K562 (cell line): ENCODE data around the gene SPRED2. TPM values are rescaled to one million over a fixed set of nuclear protein-coding genes. Genes with fewer than 3 reads are reported as not detected.

ENCODE experiments used
- ATAC-seq: fragments of 200-7000 bp; cut with Tn5 transposase; 3 replicates; pipeline ENCODE4 v1.9.1; 2020; ENCODE audit warnings: moderate library complexity
- BruUV-seq: library from RNA; stranded (reverse); fragments of 400-500 nt; replicated peaks from 2 replicates; lab custom pipeline; 2021; lab: Mats Ljungman, UMichigan
- CTCF ChIA-PET: fragments of 300-600 bp; formaldehyde crosslinking; extraction: SDS; loops from one replicate; lab custom pipeline; 2021; ENCODE audit warnings: low intra/inter-chr PET ratio; lab: Yijun Ruan, JAX
- POLR2A ChIA-PET: fragments of 300-600, 350-650 bp; sonication (Branson Sonifier 250); formaldehyde crosslinking; extraction: SDS; loops from one replicate; lab custom pipeline; 2021; ENCODE audit warnings: antibody characterized with exemption, inconsistent platforms; lab: Yijun Ruan, JAX
- DNase-seq, 4 experiments: peaks; one replicate each; pipeline versions ENCODE4 v3.0.0 to v3.0.0-alpha.2; 2011 to 2018; ENCODE audit warnings: low spot score in 3 of 4, mixed read lengths in 3 of 4; ENCODE audit errors: extremely low read depth in 1 of 4
- FAIRE-seq: peaks from 2 replicates; lab custom pipeline; 2011; peaks lifted over from hg19 to GRCh38; lab: Jason Lieb, UNC
- H2AFZ ChIP-seq: 2 replicates; pipeline ENCODE4 v1.6.0; 2011; ENCODE audit warnings: low read depth, low read length, control low read depth, inconsistent platforms
- H3K27ac ChIP-seq: fragments of 200-600 bp; 3 replicates; pipeline ENCODE4 v1.8.0; 2011; ENCODE audit warnings: low read depth, mild to moderate bottlenecking, control low read depth, inconsistent platforms, low read length, moderate library complexity, mixed read lengths; ENCODE audit errors: extremely low read depth
- H3K27me3 ChIP-seq, 2 experiments: fragments of 300-600 bp in 1 of 2; 2 replicates in 1 of 2; 3 replicates in 1 of 2; pipeline versions ENCODE4 v1.6.0 to v1.8.0; 2011; ENCODE audit warnings: inconsistent platforms in 2 of 2, low read length in 2 of 2, mild to moderate bottlenecking in 1 of 2, mixed read lengths in 1 of 2, moderate library complexity in 1 of 2; ENCODE audit not compliant: control insufficient read depth in 2 of 2, insufficient read depth in 2 of 2
- H3K36me3 ChIP-seq: fragments of 300-600 bp; 3 replicates; pipeline ENCODE4 v1.8.0; 2011; ENCODE audit warnings: mild to moderate bottlenecking, low read length, inconsistent platforms; ENCODE audit not compliant: control insufficient read depth, insufficient read depth
- H3K4me1 ChIP-seq, 2 experiments: fragments of 200-600 bp in 1 of 2; replicated peaks in 1 of 2; 2 replicates in 1 of 2; 3 replicates in 1 of 2; pipeline versions ENCODE4 v1.5.1 to v1.8.0; 2011; ENCODE audit warnings: inconsistent platforms in 2 of 2, low read length in 2 of 2, mild to moderate bottlenecking in 1 of 2, mixed read lengths in 1 of 2, moderate library complexity in 1 of 2; ENCODE audit not compliant: control insufficient read depth in 2 of 2, insufficient read depth in 2 of 2
- H3K4me2 ChIP-seq: 2 replicates; pipeline ENCODE4 v1.6.1; 2011; ENCODE audit warnings: low read length, control low read depth, inconsistent platforms, mixed read lengths; ENCODE audit not compliant: insufficient read depth
- H3K4me3 ChIP-seq: fragments of 200-600 bp; sonication (generic), shearing (Covaris generic); 2 replicates; pipeline ENCODE4 v1.5.1; 2016; ENCODE audit warnings: control low read depth, inconsistent platforms
- H3K79me2 ChIP-seq: fragments of 200-600 bp; 3 replicates; pipeline ENCODE4 v1.8.0; 2011; ENCODE audit warnings: low read length, inconsistent platforms; ENCODE audit not compliant: control insufficient read depth, insufficient read depth
- H3K9ac ChIP-seq, 2 experiments: 2 replicates each; pipeline versions ENCODE4 v1.6.0 to v1.6.1; 2011; ENCODE audit warnings: low read depth in 2 of 2, low read length in 2 of 2, control low read depth in 1 of 2, inconsistent platforms in 1 of 2, mild to moderate bottlenecking in 1 of 2, mixed read lengths in 1 of 2; ENCODE audit not compliant: insufficient read depth in 1 of 2
- H3K9me1 ChIP-seq: one replicate; pipeline ENCODE4 v1.6.0; 2011; ENCODE audit warnings: inconsistent platforms, mild to moderate bottlenecking, low read length, moderate library complexity; ENCODE audit not compliant: control insufficient read depth, insufficient read depth
- H3K9me3 ChIP-seq: replicated peaks from 2 replicates; pipeline ENCODE4 v1.5.1; 2011; ENCODE audit warnings: low read depth, low read length, inconsistent platforms; ENCODE audit not compliant: control insufficient read depth, insufficient read depth
- H4K20me1 ChIP-seq: replicated peaks from 2 replicates; pipeline ENCODE4 v1.6.1; 2011; ENCODE audit warnings: low read length, inconsistent platforms, mixed read lengths; ENCODE audit not compliant: control insufficient read depth, insufficient read depth
- ARID1B ChIP-seq: fragments of 450-650 bp; IDR thresholded peaks from 2 replicates; pipeline ENCODE4 v1.6.1; 2016; ENCODE audit warnings: antibody characterized with exemption, mild to moderate bottlenecking, inconsistent platforms
- CHD2 ChIP-seq: IDR thresholded peaks from 2 replicates; pipeline ENCODE4 v1.6.1; 2011; ENCODE audit warnings: low read depth, low read length
- KAT8 ChIP-seq: fragments of 450-650 bp; IDR thresholded peaks from 2 replicates; pipeline ENCODE4 v1.6.1; 2016; ENCODE audit warnings: low read depth, mild to moderate bottlenecking
- KLF10 ChIP-seq: fragments of 250-450 bp; sonication (Bioruptor Pico); IDR thresholded peaks from 2 replicates; pipeline ENCODE4 v1.6.1; 2021; ENCODE audit warnings: matching md5 sums
- KLF6 ChIP-seq: fragments of 250-450 bp; sonication (Bioruptor Pico); IDR thresholded peaks from 2 replicates; pipeline ENCODE4 v1.4.0; 2020; ENCODE audit warnings: mild to moderate bottlenecking, moderate library complexity, borderline replicate concordance
- NCOA6 ChIP-seq: fragments of 450-650 bp; IDR thresholded peaks from 2 replicates; pipeline ENCODE4 v1.6.1; 2017; ENCODE audit warnings: mild to moderate bottlenecking
- NFE2 ChIP-seq: IDR thresholded peaks from 2 replicates; pipeline ENCODE4 v1.6.1; 2014; ENCODE audit warnings: antibody characterized with exemption, low read depth
- SNIP1 ChIP-seq: fragments of 450-650 bp; IDR thresholded peaks from 2 replicates; pipeline ENCODE4 v1.7.1; 2017; ENCODE audit warnings: low read depth, mild to moderate bottlenecking
- SPI1 ChIP-seq: IDR thresholded peaks from 2 replicates; pipeline ENCODE4 v1.6.1; 2011; ENCODE audit warnings: low read depth, low read length, control low read depth, borderline replicate concordance
- TEAD2 ChIP-seq: fragments of 450-650 bp; IDR thresholded peaks from 2 replicates; pipeline ENCODE4 v1.6.1; 2016; ENCODE audit warnings: missing genetic modification characterization, control low read depth, missing compliant biosample characterization
- ZC3H11A ChIP-seq: IDR thresholded peaks from 2 replicates; pipeline ENCODE4 v1.6.1; 2012; ENCODE audit warnings: low read depth, low read length, improper control_type of control experiment
- ZNF140 ChIP-seq: fragments of 250-450 bp; sonication (Bioruptor Pico); IDR thresholded peaks from 2 replicates; pipeline ENCODE4 v1.8.0; 2021; ENCODE audit warnings: moderate library complexity, mild to moderate bottlenecking, inconsistent platforms
- ZNF696 ChIP-seq: fragments of 250-450 bp; sonication (Bioruptor Pico); conservative IDR thresholded peaks from 2 replicates; pipeline ENCODE4 v1.4.0; 2020; ENCODE audit warnings: mild to moderate bottlenecking, moderate library complexity
- WGBS: fragments of 100-300 bp; shearing (Covaris generic); methylation state at CpG from one replicate; pipeline ENCODE4 v1.1.6; 2016; ENCODE audit warnings: low coverage, mixed read lengths; ENCODE audit not compliant: insufficient coverage; ENCODE audit errors: missing lambda C conversion rate; 5-methylcytosine and 5-hydroxymethylcytosine counted together
- in situ Hi-C: fragments of 300-500 bp; cut with MboI; formaldehyde crosslinking; loops from 4 replicates; pipeline ENCODE4 v1.15.0; 2018; ENCODE audit warnings: inconsistent platforms, mixed read lengths
- intact Hi-C: fragments of 100-400 bp; cut with micrococcal nuclease; formaldehyde crosslinking; loops from 2 replicates; pipeline ENCODE4 v1.14.2; 2022
- polyA plus RNA-seq, 8 experiments: library from polyadenylated mRNA; depleted of rRNA in 4 of 8; stranded (reverse) in 5 of 8; unstranded in 3 of 8; fragments of >200 nt; fragmentation: Nextera tagmentation in 2 of 8; fragmentation: Illumina TruSeq in 1 of 8; extraction: Ambion mirVana in 2 of 8; extraction: Trizol in 1 of 8; gene quantifications; 2 replicates each; pipeline versions ENCODE4 v1.2.1 to v1.2.3, GENCODE V29; 2011 to 2014; ENCODE audit warnings: inconsistent platforms in 1 of 8, missing spikeins in 1 of 8
- total RNA-seq, 7 experiments: library from RNA; depleted of rRNA in 6 of 7; stranded (reverse); fragments of >200 nt in 6 of 7; fragmentation: Illumina TruSeq in 2 of 7; extraction: Trizol in 2 of 7; gene quantifications; 2 replicates each; pipeline versions ENCODE4 v1.2.1 to v1.2.3, GENCODE V29; 2011 to 2021; ENCODE audit warnings: low replicate concordance in 1 of 7
- TF ChIP-seq, protein P1 (sequence below): fragments of 250-450 bp; sonication (Bioruptor Pico); IDR thresholded peaks from 2 replicates; pipeline ENCODE4 v1.5.0; 2021; ENCODE audit warnings: mild to moderate bottlenecking, moderate library complexity

The SPRED2 gene
- total and polyA plus RNA-seq, 9 of the 15 experiments (the other 6 are each of a cell fraction or from before 2014, with no cell fraction given): 4.6 to 50.8 (median 14.1) TPM

DNA sequence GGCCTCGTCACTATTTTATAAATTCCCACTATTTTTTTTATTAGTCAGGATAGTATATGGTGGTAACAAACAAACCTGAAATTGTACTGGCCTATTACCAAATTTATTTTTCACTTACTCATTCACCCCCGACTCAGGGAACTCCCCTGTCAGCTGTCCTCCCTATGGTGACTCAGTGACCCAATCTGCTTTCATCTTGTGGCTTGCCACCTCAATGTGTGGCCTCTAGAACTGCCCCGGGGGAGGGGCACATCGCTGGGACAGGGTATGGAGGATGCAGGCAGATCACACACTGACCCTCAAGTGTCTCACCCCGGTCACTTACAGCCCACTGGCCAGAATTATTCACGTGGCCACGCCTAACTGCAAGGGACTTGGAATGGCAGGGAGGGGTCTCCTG lies 133.2 kb downstream of the SPRED2 start (continued):
- TF ChIP-seq NFE2: peak; percentile 44; the same call in 1 of the 2 replicates
- no peak for TF ChIP-seq KLF6
- TF ChIP-seq ARID1B: peak; percentile 55
- TF ChIP-seq, protein P1, sequence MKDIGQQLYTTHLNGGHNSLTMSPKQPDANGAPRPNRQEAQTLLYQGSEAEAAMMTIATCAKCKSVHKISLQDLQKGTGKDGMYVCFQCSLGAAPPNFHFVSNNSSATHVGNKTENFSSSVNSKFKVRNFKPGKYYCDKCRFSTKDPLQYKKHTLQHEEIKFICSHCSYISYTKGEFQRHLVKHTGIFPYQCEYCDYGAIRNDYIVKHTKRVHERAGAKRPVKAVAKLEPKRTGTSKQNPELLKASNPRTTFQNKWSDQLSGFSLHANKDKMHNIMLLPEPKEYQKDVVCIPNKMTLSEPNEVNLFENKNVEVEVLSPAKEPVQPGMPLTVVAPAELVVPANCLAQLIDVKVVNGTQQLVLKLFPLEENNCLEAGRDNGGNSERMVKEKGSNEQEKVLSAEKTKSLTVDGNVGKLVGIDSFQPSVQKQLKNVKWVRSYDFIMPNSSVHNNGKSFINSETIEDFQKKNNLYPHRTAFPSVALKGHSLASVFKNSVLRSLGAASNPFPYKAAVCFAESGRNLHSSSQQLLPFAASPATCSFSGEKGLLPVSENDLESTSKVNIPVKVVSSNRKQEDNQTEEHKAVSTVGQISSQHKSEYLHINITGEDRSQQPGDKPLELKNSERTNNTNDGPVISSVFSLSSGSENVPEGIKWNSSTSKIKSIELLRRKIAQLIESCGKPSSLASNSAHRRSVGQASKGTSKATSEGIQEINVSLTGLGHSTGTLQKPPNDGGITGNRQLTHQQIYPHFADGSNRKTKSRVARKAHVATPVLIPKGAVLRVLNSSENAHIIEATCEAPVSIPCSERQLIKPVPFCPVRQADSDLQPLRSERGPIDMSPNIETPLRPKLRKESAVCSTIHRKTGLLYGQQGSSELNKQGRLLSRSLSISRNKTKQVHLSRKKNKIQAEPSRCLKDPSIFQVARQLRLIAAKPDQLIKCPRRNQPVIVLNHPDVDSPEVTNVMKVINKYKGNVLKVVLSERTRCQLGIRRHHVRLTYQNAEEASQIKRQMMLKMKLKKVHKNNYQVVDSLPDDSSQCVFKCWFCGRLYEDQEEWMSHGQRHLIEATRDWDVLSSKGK: no peak
- no peak for TF ChIP-seq NCOA6
- TF ChIP-seq CHD2: no peak
- TF ChIP-seq TEAD2 (tag): no peak

DNA sequence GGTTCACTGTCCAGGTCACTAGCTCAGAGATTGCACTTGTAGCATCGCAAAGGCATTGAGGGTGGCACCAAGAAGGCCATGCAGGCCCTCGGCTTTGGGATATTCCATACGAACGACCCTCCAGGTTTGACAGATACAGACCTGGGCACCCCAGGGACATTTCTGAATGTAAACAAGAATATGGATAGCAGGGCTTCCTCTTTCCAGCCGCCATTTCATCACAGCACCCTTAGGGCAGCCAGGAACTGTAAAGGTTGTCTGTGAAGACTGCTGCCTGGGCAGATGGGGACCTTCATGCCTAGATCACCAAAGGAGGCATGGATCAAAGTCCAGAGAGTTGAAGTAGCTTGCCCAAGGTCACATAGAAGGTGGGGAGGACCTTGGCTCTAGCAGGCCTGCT lies 134.3 kb downstream of the SPRED2 start:
- in situ Hi-C loops: no loop called here
- no peak for DNase-seq
- no peaks in the 10 kb centered on the region for H3K36me3 ChIP-seq
- no peaks in the 10 kb centered on the region for H3K9me3 ChIP-seq
- no peaks in the 10 kb centered on the region for H3K27me3 ChIP-seq
- H3K27ac ChIP-seq: no peak overlapping the region; the same call in 2 of the 3 replicates
- ChIA-PET POLR2A (interaction anchor here (0.6 to 1.3 kb wide), 4 partner anchors 10 to 599 kb away, joined by 3 to 4 read pairs (median 3); no protein-coding TSS in a partner anchor), CTCF (no interaction called here)
- no peak for FAIRE-seq
- BruUV-seq: no TSS peak
- H3K4me2 ChIP-seq: no peak overlapping the region
- H3K4me1 ChIP-seq: peaks cover 33 to 34% of the 10 kb centered on the region in 2 experiments
- intact Hi-C loops: no loop called here
- 34% methylated on average over 5 of the region's 5 CpGs for WGBS
- no peaks in the 10 kb centered on the region for H4K20me1 ChIP-seq
- TF ChIP-seq ZC3H11A: no peak
- TF ChIP-seq ZNF696 (CRISPR knock-in tag): no peak
- TF ChIP-seq SNIP1: no peak
- TF ChIP-seq SPI1: peak; percentile 80
- no peak for TF ChIP-seq ZNF140 (CRISPR knock-in tag)
- TF ChIP-seq KAT8: no peak
- no peak for TF ChIP-seq KLF10 (CRISPR knock-in tag)
- H3K79me2 ChIP-seq: no peaks in the 10 kb centered on the region
- H3K9me1 ChIP-seq: no peaks in the 10 kb centered on the region
- no peak overlapping the region for H3K9ac ChIP-seq
- H2AFZ ChIP-seq: peak overlapping the region; percentile 48; the same call in 1 of the 2 replicates
- no peak for ATAC-seq
- no peak overlapping the region for H3K4me3 ChIP-seq
